ENCODE measurements around the gene OR13H1. TPM values are rescaled to one million over a fixed set of nuclear protein-coding genes. Genes with fewer than 3 reads are reported as not detected.

The OR13H1 gene
- total RNA-seq, result not detected

GRCh38 chrX:131543774-131544173, at the start of gene OR13H1:
Gene OR13H1 (plus strand): TSS chrX:131544074. CDS start chrX:131544074, 0 bp downstream.

Measured in melanocyte of skin (primary cell).